Dermis blood vessel endothelial cell (primary cell): ENCODE data around the gene CENPE. TPM values are rescaled to one million over a fixed set of nuclear protein-coding genes. Genes with fewer than 3 reads are reported as not detected.

Source experiments
- DNase-seq: peaks from one replicate; pipeline ENCODE4 v3.0.0; 2010
- total RNA-seq: library from RNA; depleted of rRNA; stranded (reverse); fragments of >200 nt; gene quantifications from 2 replicates; pipeline ENCODE4 v1.2.3, GENCODE V29; 2014

CENPE gene
- total RNA-seq, 1 donor from 2014 or later = 6.1 TPM

DNA sequence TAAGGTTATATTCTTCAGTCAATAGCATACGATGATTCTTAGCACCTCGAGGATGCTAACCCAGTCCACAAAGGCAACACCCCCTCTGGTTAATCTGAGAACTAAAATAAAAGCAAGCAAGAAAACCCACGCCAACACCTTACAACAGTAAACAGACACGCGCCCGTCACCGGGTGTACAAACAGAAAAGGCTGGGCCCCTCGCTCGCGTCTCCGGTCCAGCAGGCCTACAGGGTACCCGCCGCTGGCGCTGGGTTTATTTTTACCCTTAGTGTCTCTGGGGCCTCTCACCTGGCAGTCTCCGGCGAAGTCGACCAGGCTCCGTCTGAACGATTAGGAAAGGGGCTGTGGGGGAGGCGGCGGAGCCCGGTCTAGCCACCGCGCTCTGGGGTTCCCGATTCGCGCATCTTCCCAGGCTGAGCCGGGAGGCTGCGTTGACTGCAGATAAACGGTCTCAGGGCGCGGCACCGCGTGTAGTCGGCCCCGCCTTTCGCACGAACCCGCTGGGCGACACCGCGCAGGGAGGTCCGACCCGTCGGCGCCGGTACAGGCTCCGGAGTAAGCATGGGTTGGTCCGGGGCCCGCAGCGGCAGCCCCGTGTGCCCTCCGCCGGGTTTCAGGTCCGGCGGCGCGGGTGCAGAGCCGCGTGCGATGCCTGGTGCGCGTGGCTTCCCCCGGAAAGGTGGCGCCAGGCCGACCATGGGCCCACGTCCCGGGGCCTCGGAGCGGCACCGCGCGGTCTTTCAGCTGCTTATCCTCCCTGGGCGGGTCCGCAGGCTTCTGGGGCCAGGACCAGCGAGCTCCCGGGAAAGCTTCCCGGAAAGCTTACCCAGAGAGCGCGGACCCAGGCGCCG lies 122.0 kb downstream of the CENPE start:
- DNase-seq = peak; percentile 56

DNA sequence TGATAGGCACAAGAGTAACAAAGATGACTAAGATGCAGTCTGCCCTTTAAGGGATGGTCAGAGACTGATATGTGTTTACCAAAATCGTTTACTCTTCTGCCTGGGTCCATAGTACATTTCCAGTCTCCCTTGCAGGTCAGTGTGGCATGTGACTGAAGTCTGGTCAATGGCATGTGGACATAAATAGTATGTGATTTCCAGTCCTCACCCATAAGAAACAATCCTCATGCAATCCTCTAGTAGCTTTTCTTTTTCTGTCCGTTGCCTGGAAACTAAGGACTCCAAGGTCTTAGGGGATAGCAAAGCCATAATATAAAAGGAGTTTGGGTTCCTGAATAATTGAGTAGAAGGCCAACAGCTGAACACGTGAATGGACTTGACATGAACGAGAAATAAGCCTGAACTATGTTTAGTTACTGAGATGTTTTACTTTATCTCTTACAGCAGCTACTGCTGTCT lies 122.7 kb downstream of the CENPE start:
- peak; percentile 41 for DNase-seq

DNA sequence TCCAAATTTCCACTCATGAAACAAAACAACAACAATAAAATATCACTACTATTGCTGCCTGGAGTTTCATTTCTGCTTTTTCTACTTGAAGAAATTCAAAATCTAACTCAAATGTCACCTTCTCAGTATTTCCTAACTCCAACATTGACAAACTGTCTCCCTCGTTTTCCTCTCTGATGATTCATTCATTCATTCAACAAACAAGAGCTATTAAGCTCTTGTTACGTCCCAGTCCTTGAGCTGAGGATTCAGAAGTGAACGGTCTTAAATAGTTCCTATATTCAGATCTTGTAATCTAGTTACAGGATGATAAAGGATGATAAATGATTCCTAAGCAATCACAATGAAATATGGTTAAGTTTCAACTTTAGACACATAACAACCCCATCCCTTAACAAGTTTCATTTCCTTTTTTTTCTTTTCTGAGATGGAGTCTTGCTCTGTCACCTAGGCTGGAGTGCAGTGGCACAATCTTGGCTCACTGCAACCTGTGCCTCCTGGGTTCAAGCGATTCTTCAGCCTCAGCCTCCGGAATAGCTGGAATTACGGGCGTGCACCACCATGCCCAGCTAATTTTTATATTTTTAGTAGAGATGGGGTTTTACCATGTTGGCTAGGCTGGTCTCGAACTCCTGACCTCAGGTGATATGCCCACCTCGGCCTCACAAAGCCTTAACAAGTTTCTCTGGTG lies 123.3 kb downstream of the CENPE start:
- peak; percentile 25 for DNase-seq

DNA sequence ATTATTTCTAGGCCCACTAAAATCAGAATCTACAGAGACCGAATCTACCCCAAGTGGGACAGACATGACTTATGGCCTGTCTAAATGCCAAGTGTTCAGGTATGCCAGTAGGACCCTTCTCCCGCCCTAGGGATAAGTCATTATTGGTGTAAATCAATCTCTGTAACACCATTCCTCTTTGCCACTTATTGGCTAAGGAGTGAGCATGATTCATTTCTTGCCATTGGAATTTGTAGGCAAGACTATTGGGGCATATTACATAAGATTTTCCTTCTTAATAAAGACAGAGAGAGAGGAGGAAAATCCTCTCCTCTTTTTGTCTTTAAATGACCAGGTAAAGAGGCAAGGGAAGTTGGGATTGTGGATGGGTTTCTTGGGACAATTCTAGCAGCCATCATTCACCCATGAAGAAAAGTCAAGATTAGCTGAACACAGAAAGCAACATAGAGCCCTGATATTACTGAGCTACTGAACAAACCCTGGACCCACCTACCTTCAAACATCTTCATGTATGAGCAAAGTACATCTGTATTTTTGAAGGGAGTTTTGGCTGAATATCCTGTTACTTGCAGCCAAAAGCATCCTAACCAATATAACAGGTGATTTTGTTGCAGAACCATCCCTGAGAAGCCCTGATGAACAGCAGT lies 124.2 kb downstream of the CENPE start:
- no peak for DNase-seq

DNA sequence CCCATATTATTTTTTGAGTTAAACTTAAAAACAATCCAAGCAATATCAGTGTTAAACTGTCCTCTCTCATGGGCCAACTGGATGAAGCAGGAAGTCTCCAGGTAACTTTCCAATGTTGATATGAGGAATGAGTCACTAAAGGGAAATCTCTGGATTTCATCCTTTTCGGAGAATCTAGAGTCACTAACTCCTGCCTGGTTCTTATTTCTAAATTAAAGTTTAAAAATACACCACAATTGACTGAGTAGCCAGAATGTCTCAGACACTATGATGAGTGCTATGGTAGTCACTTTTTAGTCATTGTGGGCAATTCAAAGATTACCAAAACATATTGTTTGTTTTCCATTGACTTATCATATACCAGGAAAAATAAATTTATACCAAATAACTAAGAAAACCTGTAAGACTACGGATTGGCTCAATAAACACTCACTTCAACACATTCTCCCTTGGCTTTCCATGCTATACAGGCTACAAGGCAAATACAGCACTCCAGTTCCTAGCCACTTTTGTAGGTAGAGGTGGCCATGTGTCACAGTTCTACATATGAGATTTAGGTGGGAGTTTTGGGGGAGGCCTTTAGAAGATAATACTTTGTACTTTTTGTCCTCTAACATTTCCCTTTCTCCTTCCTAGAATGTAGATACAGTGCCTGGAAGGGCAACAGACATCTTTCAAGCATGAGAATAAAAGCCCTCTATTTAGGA lies 130.1 kb downstream of the CENPE start:
- DNase-seq = no peak

DNA sequence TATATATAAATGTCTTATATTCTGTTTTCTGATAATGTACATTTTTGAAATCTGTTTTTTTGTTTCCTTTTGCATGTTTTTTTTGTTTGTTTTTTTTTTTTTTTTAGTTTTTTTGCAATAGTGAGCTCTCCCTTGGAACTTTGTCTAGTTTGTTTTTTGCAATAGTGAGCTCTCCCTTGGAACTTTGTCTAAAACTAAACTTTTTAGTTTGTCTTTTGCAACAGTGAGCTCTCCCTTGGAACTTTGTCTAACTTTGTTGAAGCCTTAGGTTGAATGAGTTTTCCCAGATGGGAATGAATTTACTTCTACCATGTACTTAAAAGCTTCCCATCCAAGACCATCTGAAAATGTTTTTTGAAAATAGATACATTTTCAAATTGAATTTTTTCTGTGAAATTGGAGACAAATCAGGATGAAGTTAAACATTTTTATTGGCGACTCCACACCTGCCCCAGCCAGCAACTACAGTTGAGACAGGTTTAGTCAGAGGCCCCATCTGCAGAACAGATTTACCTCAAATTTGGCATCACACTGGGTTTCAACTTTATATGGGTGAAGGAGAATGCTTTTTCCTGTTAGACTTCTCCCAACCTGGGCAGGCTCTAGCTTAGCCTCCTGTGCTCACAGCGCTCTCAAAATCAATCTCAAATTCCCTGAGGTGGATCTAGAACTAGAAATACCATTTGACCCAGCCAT lies 137.5 kb downstream of the CENPE start:
- DNase-seq = no peak

Other genes starting within 250 kb of the CENPE start
- gene SLC9B1, start 178.6 kb downstream of the CENPE start, total RNA-seq = 0.09 TPM in 1 of 2 replicates, not detected in the other
- 22.6 and 24.2 TPM in 2 replicates for gene SLC9B2, start 121.6 kb downstream of the CENPE start, total RNA-seq
- gene BDH2, start 98.5 kb downstream of the CENPE start, total RNA-seq = 25.5 and 26.5 TPM in 2 replicates